GM20431 (cell line): Measurements from ENCODE around the gene INTS13.
"Not testable (repeated sequence)": the region's sequence is repeated elsewhere in the genome, so short reads cannot be mapped to it uniquely, and the experiment has no call there.

Source experiments
- in situ Hi-C: fragments of 300-500 bp; cut with MseI, MboI; formaldehyde crosslinking; loops from one replicate; pipeline ENCODE4 v1.15.0; 2020; ENCODE audit warnings: low sequenced_read_pairs; ENCODE audit not compliant: unreplicated experiment

INTS13 gene

DNA sequence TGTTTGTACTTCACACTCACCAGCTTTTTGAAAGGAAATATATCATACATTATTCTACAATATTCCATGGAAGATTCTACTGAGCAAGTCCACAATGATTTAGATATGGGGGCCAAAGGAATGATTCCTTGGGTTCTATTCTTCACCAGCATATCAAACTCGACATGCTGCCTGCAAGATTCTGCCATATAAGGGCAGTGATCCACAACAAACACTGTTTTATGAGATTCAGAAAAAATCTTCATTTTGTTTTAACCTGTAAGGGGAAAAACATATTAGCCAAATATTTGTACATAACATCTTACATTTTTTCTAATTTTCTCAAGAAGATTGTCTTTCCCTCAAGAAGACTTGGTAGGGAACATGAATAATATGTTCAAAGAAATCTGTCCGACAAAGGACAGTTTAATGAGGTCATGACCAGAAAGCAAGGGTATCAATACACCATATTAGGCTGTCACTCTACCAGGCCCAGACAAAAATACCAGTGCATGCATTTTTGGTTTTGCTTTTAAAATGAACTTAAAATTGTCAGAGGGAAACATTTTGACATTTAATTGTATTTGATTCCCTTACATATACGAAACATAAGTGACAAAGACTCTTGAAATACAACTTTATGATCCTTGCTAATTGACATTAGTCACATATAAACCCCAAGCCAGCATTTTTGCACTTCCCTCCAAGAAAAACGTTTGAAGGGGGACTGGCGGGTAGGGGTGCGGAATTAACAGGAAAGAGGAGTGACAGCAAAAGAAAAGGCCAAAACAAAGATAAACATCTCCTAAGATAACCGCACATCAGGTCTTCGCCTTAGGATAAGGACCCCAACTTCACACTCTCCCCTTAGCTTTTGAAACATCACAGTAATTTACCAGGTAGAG, 980 bp downstream of the INTS13 start:
- in situ Hi-C loops, result no loop called here

DNA sequence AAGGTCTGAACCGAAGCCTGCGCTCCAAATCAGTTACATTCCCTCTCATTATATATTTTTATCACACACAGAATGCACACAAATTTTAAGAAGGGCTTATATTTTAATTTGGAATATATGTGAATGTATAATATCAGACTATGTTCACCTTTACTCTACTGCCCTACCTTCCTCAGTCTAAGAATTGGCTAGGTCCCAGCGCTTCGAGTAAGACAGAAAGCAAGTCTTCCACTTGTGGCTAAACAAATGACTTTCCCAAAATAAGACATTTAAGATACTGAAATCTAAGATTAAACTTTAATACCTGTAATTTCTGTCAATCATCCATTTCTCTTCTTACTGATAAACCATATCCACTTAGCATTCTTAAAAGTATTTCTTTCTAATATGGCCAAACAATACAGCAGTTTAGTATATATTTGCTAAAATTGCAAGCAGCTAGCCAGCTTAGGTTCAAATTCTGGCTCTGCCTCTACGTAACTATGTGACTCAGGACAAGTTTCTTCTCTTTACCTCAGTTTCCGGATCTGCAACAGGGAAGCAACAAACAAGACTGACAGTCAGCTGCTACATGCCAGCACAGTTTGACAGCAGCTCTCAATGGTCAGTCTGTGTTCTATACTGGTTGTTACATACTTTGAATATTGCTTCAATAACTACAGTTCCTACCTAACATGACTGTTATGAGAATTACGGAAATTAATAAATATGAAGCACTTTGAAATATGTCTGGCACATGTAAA, 2.0 kb downstream of the INTS13 start:
- in situ Hi-C loops, result no loop called here

DNA sequence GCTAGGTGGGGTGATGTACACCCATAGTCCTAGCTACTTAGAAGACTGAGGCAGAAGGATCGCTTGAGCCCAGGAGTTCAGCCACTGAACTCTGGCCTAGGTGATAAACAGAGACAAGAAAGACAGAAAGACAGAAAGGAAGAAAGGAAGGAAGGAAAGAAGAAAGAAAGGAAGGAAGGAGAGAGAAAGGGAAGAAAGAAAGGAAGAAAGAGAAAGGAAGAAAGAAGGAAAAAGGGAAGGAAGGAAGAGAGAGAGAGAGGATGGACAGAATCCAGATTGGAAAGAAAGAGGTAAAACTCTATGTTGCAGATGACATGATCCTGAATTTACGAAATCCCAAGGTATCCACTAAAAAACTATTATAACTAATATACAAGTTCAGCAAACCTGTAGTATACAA, 8.2 kb downstream of the INTS13 start:
- in situ Hi-C loops, result no loop called here

DNA sequence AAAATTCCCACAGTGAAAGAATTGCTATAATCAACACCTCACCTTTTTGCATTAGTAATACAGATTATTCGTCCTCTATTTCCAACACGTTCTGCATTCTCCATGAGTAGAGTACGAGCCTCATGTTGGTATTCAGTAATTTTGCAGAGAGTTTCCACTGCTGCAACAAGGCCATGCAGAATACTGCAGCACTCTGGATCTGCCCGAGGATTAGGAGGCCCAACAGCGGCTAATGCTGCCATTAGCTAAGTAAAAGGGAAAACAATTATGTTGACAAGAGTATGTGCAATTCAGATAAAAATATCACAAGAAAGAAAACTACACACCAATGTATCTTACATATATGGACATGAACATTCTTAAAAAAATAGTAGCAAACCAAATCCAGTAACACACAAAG, 9.1 kb downstream of the INTS13 start:
- in situ Hi-C loops, result no loop called here

DNA sequence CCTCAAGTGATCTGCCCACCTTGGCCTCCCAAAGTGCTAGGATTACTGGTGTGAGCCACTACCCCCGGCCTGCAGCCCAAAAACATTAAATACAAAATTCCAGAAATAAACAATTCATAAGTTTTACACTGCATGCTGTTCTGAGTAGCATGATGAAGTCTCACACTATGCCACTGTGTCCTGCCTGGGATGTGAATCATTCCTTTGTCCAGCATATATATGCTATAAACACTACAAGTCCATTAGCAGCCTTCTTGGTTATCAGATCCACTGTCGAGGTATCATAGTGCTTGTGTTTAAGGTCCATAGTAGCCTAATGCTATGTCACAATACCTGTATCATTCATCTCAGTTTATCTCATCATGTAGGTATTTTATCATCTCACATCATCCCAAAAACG, 15.9 kb downstream of the INTS13 start:
- in situ Hi-C loops, result no loop called here

DNA sequence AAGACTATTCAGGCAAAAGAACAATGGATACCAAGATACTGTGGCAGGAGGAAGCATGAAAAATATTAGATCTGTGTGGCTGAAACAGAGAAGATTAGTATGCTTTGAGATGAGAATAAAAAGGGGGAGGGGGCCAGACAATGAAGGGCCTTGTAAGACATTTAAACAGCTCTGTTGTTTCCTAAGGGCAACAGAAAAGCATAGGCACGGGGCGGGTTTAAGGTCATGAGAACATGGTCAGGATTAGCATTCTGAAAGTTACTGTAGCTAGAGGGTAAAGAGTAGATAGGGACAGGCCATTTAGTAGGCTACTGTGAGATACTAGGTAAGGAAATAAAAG, 18.6 kb downstream of the INTS13 start:
- in situ Hi-C loops, result no loop called here

DNA sequence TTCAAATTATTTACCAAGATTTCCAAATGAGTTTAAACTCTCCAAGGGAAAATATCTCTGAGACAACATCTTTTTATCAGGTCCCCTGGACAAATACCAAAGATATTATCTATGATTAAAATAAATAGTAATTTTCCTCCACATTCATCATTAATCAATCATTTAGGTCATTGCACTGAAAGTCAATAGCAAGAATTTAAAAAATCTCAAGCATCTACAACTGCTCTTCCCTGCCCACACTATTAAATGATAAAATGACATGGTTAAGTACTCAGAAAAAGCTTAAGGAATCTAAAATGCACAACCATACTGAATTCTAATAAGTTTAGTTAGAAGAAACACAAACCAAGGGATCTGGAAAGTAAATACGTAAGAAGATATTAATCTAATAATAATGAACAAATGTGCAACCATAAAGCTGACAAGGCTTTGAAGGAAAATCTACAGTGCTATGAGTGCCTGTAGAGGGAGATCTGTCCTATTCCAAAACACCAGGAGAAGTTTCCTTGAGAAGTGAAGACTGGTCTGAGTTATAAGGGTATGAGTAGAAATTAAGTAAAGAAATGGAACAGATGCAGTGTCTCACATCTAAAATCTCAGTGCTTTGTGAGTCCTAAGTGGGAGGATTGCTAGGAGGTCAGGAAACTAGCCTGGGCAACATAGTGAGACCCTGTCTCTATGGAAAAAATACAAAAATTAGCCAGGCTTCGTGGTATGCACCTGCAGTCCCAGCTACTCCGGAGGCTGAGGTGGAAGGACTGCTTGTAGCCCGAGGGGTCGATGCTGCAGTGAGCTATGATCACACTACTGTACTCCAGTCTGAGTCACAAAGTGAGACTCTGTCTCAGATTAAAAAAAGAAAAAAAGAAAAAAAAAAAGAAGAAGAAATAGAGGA, 19.2 kb downstream of the INTS13 start:
- in situ Hi-C loops, result no loop called here

DNA sequence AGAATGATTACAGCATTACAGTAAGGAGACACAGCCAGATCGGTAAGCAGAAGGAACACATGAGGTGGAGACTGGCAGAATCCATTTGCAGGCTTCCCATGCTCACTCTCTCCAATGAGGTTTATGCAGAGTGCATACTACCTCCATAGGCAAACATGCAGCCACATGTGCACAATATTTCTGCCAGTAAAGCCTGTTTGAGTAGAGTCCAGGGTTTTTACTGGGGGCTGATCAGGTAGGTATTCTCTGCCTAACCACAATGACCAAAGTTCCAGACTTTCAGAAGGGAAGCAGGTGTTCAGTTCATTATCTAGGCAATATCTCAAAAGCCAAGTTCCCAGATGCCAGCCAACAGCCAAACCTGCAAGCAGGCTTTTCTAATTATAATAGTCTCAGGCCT, 31.1 kb downstream of the INTS13 start:
- in situ Hi-C loops, result no loop called here

DNA sequence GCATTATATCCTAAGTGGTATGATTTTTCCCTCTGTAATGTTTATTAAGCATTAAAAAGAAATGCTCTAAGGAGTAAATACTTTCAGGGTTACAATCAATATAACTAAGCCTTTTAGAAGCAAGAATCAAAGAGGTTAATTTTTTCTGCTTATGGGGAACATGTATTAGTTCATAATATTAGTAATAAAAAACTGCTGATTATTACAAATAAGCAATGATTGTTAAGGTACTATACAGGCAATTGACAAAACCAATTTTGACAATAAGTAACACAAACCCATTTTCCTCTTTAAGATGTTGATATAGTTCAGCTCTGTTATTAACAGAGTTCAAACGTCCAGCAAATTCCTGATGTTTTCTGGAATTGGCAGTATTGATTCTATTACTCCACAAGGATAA, 31.8 kb downstream of the INTS13 start:
- in situ Hi-C loops, result no loop called here

DNA sequence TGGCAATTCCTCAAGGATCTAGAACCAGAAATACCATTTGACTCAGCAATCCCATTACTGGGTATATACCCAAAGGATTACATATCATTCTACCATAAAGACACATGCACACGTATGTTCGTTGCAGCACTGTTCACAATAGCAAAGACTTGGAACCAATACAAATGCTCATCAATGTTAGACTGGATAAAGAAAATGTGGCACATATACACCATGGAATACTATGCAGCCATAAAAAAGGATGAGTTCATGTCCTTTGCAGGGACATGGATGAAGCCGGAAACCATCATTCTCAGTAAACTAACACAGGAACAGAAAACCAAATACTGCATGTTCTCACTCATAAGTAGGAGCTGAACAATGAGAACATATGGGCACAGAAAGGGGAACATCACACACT, 34.4 kb downstream of the INTS13 start:
- in situ Hi-C loops, result not testable (repeated sequence)

DNA sequence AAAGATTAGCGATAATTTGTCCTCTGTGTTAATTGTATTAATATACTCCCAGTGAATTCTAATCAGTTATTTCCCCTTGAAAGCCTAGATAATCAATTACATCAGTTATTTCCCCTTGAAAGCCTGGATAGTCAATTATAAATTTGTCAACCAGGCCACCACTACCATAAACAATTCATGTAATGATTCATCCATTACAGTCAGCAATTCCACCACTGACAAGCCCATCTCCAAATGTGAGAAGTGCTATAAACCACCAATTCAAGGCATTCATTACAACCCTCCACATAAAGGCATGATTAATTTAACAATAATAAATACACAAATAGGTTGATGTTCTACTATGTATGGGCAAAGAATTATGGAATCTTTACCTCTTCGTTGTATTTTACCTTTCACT, 40.9 kb downstream of the INTS13 start:
- in situ Hi-C loops, result no loop called here

DNA sequence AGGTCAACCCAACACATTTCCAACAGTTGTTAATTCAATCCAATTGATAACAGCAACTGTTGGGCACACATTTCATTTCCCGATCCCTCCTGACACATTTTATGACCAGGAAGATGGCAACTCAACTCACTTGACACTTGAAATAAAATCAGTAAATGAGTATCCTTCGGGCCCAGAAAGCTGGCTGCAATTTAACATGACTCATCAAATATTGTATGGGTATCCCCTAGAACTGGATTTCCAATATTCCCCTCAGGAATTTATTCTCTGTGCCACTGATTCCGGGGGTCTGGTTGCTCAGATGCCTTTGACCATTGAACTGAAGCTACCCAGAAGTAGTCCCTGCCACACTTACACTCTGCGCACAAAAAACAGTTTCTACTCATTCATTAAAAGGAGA, 42.1 kb downstream of the INTS13 start:
- in situ Hi-C loops, result no loop called here

DNA sequence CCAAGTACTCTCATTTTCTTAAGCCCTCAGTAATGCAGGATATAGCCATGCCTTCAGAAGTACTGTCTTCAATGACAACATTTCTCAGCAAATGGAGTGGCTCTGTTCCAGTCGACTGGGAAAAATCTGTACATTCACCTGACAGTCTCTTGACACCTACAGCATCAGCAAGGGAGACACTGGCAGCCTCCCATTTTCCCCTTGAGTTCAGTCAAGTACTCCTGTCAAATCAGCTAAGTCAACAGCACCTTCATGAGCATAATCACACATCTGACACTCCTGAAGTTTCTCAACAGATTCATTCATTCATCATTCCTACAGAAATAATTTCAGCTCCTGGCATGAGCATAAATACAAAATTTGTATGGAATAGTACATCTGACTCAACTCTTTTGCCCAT, 46.1 kb downstream of the INTS13 start:
- in situ Hi-C loops, result no loop called here

DNA sequence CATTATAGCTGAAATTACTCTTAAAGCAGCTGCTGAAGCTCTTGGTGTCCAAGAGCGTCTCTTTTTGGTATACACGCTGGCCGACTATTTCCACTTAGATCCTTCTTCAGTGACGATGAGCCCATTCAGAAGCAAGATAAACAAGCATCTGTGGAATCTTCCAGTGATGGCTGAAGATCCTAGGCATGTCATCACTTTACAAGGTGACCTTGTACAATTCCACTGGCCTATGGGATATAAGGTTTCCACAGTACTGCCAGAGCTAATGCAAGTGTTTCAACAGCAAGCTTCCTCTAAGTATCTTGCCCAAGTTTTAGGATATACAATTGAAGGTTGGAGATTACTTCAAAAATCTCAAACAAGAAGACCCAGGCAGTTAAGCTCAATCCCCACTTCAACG, 47.0 kb downstream of the INTS13 start:
- in situ Hi-C loops, result no loop called here

DNA sequence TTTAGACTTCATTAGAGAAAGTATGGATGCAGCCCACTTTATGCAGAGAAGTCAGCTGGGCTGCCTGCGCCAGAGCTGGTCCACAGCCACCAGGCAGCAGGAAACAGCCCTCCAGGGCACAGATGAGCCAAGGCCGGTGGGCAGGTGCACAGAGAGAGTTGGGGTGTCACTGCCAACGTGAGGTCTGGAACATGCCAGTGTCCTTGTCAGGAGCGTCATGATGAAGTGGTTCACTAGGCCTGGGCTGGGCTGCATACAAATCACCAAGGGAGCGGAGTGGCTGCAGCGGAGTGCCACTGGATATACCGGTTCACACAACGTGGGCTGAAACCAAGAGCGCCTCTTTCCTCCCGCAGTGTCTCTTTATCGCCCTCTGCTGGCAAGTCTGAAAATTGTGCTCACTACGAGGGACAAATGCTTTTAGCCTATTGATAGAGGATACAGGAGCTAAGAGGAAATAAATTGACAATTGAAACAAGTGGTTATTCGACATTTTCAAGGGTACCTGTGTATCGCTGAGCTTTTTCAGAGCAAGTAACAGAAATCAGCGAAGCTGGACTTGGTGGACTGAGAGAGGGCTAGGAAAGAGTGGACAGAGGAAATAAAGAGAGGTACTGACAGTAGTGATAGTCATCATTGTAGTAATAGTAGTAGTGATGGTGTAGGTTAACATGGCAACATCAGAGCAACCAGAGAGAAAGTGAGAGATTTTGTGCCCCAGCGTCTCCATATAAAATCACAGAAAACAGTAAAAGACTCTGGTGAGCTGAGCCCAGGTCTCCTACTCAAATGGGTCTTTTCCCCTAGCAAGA, 52.8 kb downstream of the INTS13 start:
- in situ Hi-C loops, result no loop called here

DNA sequence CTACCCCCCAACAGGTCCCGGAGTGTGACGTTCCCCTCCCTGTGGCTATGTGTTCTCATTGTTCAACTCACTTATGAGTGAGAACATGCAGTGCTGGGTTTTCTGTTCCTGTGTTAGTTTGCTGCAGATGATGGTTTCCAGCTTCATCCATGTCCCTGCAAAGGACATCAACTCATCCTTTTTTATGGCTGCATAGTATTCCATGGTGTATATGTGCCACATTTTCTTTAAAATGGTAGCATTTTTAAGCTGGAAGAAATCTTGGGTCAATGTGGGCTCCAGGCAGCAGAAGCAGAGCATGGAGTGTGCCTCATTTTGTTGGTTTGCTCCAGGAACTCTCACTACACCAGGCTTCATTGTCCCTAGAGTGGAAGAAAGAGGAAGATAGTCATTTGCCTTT, 57.2 kb downstream of the INTS13 start:
- in situ Hi-C loops, result no loop called here

DNA sequence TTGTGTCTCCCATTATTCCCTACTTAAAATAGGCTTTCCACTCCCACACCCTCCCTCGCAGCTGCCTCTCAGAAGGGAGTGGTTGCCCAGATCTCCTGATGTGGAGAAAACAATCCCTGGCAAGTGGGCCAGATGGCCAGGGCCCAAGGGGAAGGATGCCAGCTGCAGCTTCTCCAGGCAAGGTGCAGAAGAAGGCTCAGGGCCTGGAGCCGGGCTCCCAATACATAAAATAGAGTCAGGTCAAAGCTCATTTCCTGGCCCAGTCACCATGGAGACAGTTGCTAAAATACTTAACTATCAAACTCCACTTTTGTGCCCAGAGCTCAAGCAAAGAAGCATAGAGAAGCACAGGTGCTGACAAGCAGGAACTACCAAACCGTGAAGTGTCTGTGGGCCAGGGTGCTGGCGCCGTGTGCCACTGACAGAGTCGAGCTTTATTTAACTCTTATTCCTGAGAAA, 59.1 kb downstream of the INTS13 start:
- in situ Hi-C loops, result no loop called here

DNA sequence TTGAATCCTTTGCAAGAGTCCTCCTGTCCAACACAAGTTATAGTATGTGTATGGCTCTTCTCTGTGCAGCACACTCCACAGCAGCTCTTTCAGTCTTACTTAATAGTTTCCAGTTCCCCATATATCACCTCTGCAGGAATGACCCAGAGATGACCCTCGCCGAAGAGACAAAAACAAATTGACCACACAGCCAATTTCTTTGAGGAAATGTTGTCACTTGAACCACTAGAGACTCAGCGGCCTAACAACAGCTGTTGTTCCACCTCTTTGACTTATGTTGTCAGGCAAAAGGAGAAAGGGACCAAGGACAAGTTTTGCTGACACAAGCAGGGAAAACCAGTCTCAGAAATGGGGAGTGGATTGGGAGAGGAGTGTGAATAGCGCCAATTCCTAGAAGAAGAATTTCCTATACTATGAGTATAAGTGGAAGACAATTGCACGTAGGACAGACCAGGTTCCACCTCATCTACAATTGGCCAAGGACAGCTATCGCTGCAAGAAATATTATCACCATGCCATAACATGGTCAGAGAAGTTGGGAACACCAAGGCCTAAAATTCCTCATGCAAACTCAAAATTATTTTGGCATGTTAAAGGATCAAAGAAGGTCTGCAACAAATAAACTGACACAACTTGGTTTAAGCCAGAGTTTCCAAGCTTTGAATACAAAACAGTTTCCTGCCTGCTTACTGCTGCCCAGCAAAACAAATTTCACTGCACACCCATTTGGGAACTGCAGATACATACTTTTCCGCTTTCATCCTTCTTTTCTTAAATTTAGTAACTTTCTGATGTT, 63.1 kb downstream of the INTS13 start:
- in situ Hi-C loops, result no loop called here

DNA sequence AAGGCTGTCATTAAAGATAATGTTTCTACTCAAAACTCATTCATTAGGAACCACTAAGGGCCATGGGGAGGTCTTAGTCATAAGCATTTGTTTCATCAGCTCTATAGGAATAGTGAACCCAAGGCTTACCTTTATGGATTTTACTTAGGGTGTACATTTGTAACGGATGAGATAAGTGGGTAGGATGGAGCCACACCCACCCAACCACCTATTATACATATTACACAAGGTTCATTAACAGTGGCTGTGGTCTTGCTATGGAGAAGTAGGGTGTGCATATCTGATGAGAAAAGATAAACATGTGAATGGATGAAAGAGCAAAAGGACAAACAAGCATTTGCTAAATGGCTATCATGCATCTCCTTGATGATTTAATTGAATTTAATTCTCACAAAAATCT, 65.2 kb downstream of the INTS13 start:
- in situ Hi-C loops, result no loop called here
